Upper lobe of left lung (tissue), 4 donors: ENCODE measurements around the gene ILF3.

Experiments used
- EP300 ChIP-seq, 4 donors: sonication (generic); formaldehyde crosslinking; IDR thresholded peaks; one replicate each; pipeline ENCODE4 v1.5.1; 2017; ENCODE audit warnings: antibody characterized with exemption in 4 of 4, control low read depth in 2 of 4
- POLR2A ChIP-seq, 4 donors: fragments of 450-650 bp; IDR thresholded peaks; one replicate each; pipeline ENCODE4 v1.5.1; 2016 to 2017; ENCODE audit warnings: antibody characterized with exemption in 4 of 4, mild to moderate bottlenecking in 2 of 4
- POLR2AphosphoS5 ChIP-seq, 2 donors: sonication (generic); formaldehyde crosslinking; IDR thresholded peaks; one replicate each; pipeline ENCODE4 v1.5.1; 2017; ENCODE audit warnings: antibody characterized with exemption in 2 of 2
- TF ChIP-seq, protein P1 (sequence below), 6 experiments: fragments of 450-650 bp in 4 of 6; fragments of 200-600 bp in 2 of 6; sonication (generic) in 2 of 6; IDR thresholded peaks; one replicate each; pipeline ENCODE4 v1.5.1; 2016 to 2019; ENCODE audit warnings: antibody characterized with exemption in 6 of 6

DNA sequence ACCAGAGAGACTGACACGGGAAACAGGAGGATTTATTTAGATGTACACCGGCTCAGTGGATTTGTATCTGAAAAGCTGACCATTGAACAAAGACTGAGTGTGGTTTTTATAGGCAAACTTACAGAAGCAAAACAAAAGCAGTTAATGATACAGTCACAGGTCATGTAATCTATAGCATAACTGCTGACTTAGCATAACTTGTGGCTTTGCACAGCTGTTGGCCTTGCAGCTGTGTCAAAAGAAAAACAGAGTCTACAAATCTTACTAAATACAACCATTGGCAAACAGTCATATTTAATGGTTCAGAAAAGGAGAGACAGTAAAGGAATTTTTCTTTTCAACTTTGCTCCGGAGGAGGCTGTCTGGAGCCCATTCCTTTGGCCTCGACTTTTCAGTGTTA is 2.3 kb upstream of the ILF3 start:
- TF ChIP-seq POLR2A (IDR thresholded peaks at IDR 0.05) (no peak), EP300 (IDR thresholded peaks at IDR 0.05) (no peak), POLR2AphosphoS5 (IDR thresholded peaks at IDR 0.05) (no peak)
- TF ChIP-seq, protein P1, sequence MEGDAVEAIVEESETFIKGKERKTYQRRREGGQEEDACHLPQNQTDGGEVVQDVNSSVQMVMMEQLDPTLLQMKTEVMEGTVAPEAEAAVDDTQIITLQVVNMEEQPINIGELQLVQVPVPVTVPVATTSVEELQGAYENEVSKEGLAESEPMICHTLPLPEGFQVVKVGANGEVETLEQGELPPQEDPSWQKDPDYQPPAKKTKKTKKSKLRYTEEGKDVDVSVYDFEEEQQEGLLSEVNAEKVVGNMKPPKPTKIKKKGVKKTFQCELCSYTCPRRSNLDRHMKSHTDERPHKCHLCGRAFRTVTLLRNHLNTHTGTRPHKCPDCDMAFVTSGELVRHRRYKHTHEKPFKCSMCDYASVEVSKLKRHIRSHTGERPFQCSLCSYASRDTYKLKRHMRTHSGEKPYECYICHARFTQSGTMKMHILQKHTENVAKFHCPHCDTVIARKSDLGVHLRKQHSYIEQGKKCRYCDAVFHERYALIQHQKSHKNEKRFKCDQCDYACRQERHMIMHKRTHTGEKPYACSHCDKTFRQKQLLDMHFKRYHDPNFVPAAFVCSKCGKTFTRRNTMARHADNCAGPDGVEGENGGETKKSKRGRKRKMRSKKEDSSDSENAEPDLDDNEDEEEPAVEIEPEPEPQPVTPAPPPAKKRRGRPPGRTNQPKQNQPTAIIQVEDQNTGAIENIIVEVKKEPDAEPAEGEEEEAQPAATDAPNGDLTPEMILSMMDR (IDR thresholded peaks at IDR 0.05) = no peak
